ENCODE data around the gene ATP1A3.

The ATP1A3 gene

GRCh38 chr19:41927497-41928192, 66.4 kb downstream of the ATP1A3 start:
- no peak for DNase-seq

GRCh38 chr19:41926763-41927496, 67.1 kb downstream of the ATP1A3 start:
- DNase-seq: no peak

DNA sequence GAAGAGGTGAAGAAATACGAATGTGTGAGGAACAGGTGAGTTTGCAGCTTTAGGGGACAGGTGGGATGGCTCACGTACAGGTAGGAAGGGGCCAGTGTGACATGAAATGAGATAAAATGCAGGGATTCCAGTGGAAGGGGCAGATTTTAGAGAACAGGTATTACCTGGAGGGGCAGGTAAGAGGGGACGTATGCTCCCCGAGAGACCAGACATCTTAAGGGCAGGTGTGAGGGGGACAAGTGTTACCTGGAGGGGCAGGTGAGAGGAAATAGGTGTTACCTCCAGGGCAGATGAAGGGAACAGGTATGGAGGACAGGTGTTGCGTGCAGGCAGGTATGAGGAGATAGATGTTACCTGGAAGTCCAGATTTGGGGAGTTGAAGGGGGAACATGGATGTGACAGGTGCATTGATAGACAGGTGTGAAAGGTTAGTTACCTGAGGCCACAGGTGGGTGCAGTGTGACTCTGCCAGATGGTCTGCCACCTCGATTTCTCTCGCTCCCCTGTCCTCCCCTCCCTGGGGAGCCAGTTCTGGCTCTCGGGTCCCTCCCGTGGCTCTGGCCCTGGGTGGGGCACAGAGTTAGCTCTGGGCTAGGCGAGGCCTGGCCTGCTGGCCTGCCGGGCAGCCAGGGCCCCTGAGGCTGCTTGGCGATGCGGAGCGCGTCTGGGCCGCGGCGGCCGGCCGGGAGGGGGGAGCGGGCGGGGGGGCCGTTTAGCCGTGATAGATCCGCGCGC, 67.8 kb downstream of the ATP1A3 start:
- DNase-seq: no peak

DNA sequence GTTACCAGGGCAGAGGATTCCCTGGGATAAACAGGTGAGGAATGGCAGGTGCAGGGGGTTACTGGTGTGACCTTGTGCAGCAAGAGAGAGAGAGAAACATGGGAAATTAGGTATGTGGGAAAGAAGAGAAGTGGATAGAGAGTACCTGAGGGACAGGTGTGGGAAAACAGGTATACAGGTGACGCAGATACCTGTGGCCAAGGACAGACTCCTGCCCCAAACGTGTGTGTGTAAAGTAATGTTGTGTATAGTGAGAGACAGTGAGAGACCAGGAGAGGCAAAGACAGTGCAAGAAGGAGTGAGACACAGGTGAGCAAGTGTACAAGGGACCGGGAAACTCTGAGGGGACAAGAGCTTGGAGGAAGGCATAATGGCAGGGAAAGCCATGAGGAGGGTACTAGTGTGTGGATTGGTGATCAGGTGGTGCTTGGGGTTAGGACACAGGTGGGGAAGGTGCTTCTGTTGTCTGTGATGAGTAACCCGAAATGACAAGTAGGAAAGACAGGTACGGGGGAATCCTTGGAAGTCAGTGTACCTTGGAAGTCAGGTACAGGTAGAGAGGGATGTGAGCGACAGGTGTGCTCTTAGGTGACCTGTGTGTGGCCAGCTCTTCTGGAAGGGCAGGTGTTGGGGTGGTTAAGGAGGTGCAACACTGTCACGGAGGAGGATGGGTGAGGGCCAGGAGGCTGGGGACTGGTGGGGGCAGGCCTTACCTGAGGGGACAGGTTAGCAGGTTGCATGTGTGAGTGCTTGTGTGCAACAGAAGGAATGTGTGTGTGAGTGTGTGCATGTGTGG, 68.6 kb downstream of the ATP1A3 start:
- no peak for DNase-seq

DNA sequence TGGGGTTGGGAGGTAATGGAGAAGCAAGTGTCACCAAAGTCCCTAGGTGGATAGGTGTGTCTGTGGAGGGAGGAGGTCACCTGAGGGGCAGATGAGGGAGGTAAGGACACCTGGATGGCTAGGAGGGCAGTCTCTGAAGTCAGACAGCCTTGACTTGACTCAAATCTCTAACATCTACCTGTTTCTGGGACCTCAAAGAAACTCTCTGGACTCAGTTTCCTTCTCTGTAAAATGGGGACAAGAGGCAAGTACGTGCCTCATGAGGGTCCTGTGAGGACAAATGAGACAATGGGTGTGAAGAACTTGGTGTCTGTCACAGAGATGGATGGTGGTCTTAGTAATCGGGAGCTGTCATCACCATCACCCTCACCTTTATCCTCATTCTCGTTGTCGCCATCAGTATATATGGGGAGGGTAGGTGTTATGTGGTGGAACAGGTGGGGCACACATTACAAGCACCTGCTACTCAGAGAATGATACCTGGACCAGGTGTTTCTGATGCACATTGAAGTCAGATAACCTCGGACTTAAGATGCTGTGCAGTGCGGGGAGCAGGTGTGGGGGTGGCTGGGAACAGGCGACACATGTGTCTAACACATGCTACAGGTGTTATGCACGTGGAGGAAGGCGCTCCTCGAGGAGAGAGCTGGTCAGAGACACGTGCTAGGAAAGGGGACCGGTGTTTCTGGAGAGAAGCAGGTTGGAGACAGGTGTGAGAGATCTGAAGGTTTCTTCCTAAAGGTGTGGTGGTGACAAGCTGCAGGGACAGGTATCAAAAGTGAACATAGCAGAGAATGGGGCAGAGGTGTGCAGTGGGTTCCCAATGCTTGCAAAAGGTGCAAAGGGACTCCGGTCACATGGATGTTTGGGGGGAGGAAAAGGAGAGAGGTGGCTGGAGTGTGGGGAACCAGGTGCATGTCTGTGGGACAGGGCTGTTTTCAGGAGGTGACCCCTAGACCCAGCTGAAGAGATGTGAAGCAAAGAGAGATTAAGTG, 69.6 kb downstream of the ATP1A3 start:
- DNase-seq: no peak

- DNase-seq: no peak
Measured at GRCh38 chr19:41923045-41923788, 70.8 kb downstream of the ATP1A3 start.

GRCh38 chr19:41922585-41922984, 71.4 kb downstream of the ATP1A3 start:
- DNase-seq: no peak

GRCh38 chr19:41921577-41922576, 72.2 kb downstream of the ATP1A3 start:
- DNase-seq: no peak

- DNase-seq: no peak
Measured at GRCh38 chr19:41920882-41921576, 73.0 kb downstream of the ATP1A3 start.

DNA sequence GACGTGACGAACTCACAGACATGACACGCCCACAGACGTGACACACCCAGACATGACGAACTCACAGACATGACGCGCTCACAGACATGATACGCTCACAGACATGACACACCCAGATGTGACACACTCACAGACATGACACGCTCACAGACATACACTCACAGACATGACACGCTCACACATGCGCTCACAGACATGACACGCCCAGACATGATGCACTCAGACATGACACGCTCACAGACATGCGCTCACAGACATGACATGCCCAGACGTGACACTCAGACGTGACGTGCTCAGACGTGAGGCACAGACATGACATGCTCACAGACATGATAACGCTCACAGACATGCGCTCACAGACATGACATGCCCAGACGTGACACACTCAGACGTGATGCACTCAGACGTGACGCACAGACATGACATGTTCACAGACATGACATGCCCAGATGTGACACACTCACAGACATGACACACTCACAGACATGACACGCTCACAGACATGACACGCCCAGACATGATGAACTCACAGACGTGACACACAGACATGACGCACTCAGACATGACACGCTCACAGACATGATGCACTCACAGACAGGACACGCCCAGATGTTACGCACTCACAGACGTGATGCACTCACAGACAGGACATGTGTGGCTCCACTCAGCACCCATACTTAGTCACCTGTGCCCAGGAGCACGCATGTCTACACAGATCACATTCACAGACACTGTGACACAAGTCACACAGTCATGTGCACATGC, 73.9 kb downstream of the ATP1A3 start:
- DNase-seq: no peak

DNA sequence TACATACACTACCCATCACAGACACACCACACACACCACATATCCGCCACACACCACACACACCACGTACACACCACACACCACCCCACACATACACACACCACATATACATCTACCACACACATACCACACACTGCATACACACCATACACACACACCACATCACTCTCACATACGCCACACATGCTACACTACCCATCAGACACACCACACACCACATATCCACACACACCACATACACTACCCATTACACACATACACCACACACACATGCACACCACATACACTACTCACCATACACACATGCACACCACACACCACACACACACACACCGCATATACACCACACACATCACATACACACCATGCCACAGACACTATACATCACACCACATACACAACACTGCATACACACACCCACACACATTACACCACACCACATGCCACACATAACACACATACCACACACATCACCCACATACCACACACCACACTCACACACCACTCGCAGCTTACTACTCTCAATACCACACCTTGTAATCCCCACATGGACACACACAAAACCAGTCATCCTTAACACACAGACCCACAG, 75.3 kb downstream of the ATP1A3 start:
- DNase-seq: no peak

GRCh38 chr19:41918095-41918494, 75.9 kb downstream of the ATP1A3 start:
- DNase-seq: no peak

DNA sequence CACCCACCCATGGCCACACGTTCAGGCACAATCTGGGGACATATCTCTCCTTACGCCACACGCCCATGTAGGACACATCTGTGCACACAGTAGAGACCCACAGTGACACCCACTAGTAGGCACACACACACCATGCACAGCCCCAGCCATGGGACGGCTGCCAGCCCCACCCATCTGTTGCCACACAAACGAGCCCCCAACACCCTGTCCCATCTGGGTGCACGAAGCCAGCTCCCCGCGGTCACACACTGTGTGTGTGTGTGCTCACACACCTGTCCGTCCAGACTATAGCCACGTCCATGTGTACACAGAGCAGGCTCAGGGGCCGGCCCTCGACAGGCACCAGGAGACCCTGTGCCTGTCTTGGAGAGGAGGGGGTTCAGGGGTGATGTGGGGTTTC, 76.4 kb downstream of the ATP1A3 start:
- no peak for DNase-seq

Measured in activated CD8-positive, alpha-beta memory T cell treated with anti-CD3 and anti-CD28 coated beads for 24 hours (primary cell).